T-cell (primary cell): ENCODE measurements around the gene DYNC1LI2. TPM values are rescaled to one million over a fixed set of nuclear protein-coding genes. Genes with fewer than 3 reads are reported as not detected.

ENCODE experiments used
- ATAC-seq, 4 experiments: fragments of 200-7000 bp in 3 of 4; fragments of 150-1000 bp in 1 of 4; cut with Tn5 transposase; replicated peaks in 1 of 4; 1 replicate in 3 of 4; 2 replicates in 1 of 4; pipeline ENCODE4 v1.10.0; 2021; ENCODE audit warnings: moderate library complexity in 3 of 4, mild to moderate bottlenecking in 2 of 4, moderate number of reproducible peaks in 1 of 4
- CTCF ChIA-PET, 2 donors: fragments of 300-600 bp; sonication (Branson Sonifier 250); formaldehyde crosslinking; loops; one replicate each; lab custom pipeline; 2022; ENCODE audit warnings: antibody characterized with exemption in 2 of 2; lab: Charles Lee
- POLR2A ChIA-PET, 2 donors: fragments of 300-600 bp; sonication (Branson Sonifier 250); formaldehyde crosslinking; loops; one replicate each; lab custom pipeline; 2022; ENCODE audit warnings: antibody characterized with exemption in 2 of 2; lab: Charles Lee
- DNase-seq, 35 experiments: peaks; one replicate each; pipeline versions ENCODE4 v3.0.0 to v3.0.0-alpha.2; 2013 to 2023
- H3K27ac ChIP-seq: one replicate; pipeline ENCODE4 v1.5.1; 2013; ENCODE audit warnings: low read length
- H3K27me3 ChIP-seq, 2 experiments: replicated peaks in 1 of 2; 1 replicate in 1 of 2; 2 replicates in 1 of 2; pipeline versions ENCODE4 v1.6.1 to v1.7.0; 2013; ENCODE audit warnings: low read length in 1 of 2, mixed read lengths in 1 of 2; ENCODE audit not compliant: control insufficient read depth in 2 of 2, insufficient read depth in 2 of 2; ENCODE audit errors: extremely low read depth in 1 of 2
- H3K36me3 ChIP-seq, 2 donors: 1 replicate in 1 of 2; 2 replicates in 1 of 2; pipeline versions ENCODE4 v1.6.1 to v1.7.0; 2013; ENCODE audit warnings: low read length in 1 of 2; ENCODE audit not compliant: control insufficient read depth in 2 of 2, insufficient read depth in 1 of 2; ENCODE audit errors: extremely low read depth in 1 of 2
- H3K4me1 ChIP-seq, 2 experiments: 1 replicate in 1 of 2; 2 replicates in 1 of 2; pipeline versions ENCODE4 v1.6.1 to v1.7.0; 2013; ENCODE audit warnings: low read length in 2 of 2, mixed read lengths in 1 of 2; ENCODE audit not compliant: insufficient read depth in 2 of 2, control insufficient read depth in 1 of 2; ENCODE audit errors: extremely low read depth in 1 of 2
- H3K4me3 ChIP-seq, 2 donors: 1 replicate in 1 of 2; 2 replicates in 1 of 2; pipeline versions ENCODE4 v1.5.1 to v1.7.0; 2013; ENCODE audit warnings: mild to moderate bottlenecking in 2 of 2, low read length in 1 of 2, moderate library complexity in 1 of 2; ENCODE audit not compliant: control insufficient read depth in 1 of 2; ENCODE audit errors: extremely low read depth in 1 of 2
- H3K9me3 ChIP-seq: 2 replicates; pipeline ENCODE4 v1.7.0; 2013
- H3K27ac Mint-ChIP-seq, 2 donors: one replicate each; pipeline ENCODE4 v1.8.0; 2020 to 2021; ENCODE audit warnings: mild to moderate bottlenecking in 2 of 2, mixed read lengths in 2 of 2
- H3K27me3 Mint-ChIP-seq, 2 donors: one replicate each; pipeline ENCODE4 v1.8.0; 2021 to 2022; ENCODE audit warnings: mixed read lengths in 2 of 2
- H3K36me3 Mint-ChIP-seq: one replicate; pipeline ENCODE4 v1.8.0; 2021; ENCODE audit warnings: mixed read lengths
- H3K4me1 Mint-ChIP-seq, 3 donors: one replicate each; pipeline ENCODE4 v1.8.0; 2020 to 2022; ENCODE audit warnings: mixed read lengths in 3 of 3, mild to moderate bottlenecking in 1 of 3
- H3K4me3 Mint-ChIP-seq, 3 donors: one replicate each; pipeline ENCODE4 v1.8.0; 2020 to 2022; ENCODE audit warnings: mild to moderate bottlenecking in 3 of 3, mixed read lengths in 3 of 3, moderate library complexity in 3 of 3
- H3K9me3 Mint-ChIP-seq, 3 donors: one replicate each; pipeline ENCODE4 v1.8.0; 2020 to 2022; ENCODE audit warnings: mixed read lengths in 3 of 3
- WGBS: methylation state at CpG from one replicate; pipeline ENCODE4 v1.1.5; 2013; ENCODE audit warnings: missing lambda C conversion rate; ENCODE audit not compliant: insufficient coverage; 5-methylcytosine and 5-hydroxymethylcytosine counted together
- total RNA-seq, 35 experiments: library from RNA in 6 of 35; stranded (reverse) in 6 of 35; fragments of 120-200 nt in 1 of 35; gene quantifications; one replicate each; pipeline versions ENCODE4 v1.2.1 to v1.2.4 and lab custom pipeline; 2013 to 2026

The DYNC1LI2 gene
- total RNA-seq, 5 donors from 2014 or later (not counting 1 experiment from before 2014, with no cell fraction given): 69.9 to 92.1 (median 81.3) TPM

- 60% methylated on average over 2 of the region's 8 CpGs for WGBS
- Histone ChIP-seq H3K9me3 (no peaks in the 10 kb centered on the region), H3K27ac (no peak overlapping the region), H3K36me3 (no peaks in the 10 kb centered on the region), H3K4me3 (no peak overlapping the region), H3K27me3 (peaks cover 3 to 35% of the 10 kb centered on the region in 2 experiments), H3K4me1 (no peaks in the 10 kb centered on the region)
- ChIA-PET POLR2A (no interaction called here), CTCF (no interaction called here)
- Mint-ChIP-seq H3K27me3 (peaks cover 7 to 12% of the 10 kb centered on the region in 2 donors), H3K36me3 (no peaks in the 10 kb centered on the region), H3K4me1 (no peaks in the 10 kb centered on the region), H3K4me3 (no peak overlapping the region), H3K27ac (no peak overlapping the region), H3K9me3 (no peaks in the 10 kb centered on the region)
- ATAC-seq (no peak), DNase-seq (no peak)
Measured at GRCh38 chr16:66706506-66706880, 44.9 kb downstream of the DYNC1LI2 start.

- H3K36me3 ChIP-seq: no peaks in the 10 kb centered on the region
- H3K9me3 Mint-ChIP-seq: no peaks in the 10 kb centered on the region
- H3K27me3 ChIP-seq: peaks cover 3 to 31% of the 10 kb centered on the region in 2 experiments
- no peaks in the 10 kb centered on the region for H3K36me3 Mint-ChIP-seq
- no peaks in the 10 kb centered on the region for H3K4me1 ChIP-seq
- H3K4me1 Mint-ChIP-seq: no peaks in the 10 kb centered on the region
- ATAC-seq: no peak
- H3K27ac ChIP-seq: no peak overlapping the region
- no peak overlapping the region for H3K27ac Mint-ChIP-seq
- H3K27me3 Mint-ChIP-seq: peaks cover 7 to 12% of the 10 kb centered on the region in 2 donors
- WGBS: 90% methylated on average over 3 of the region's 11 CpGs
- POLR2A ChIA-PET: no interaction called here
- no peak for DNase-seq
- H3K4me3 ChIP-seq: no peak overlapping the region
- CTCF ChIA-PET: no interaction called here
- no peak overlapping the region for H3K4me3 Mint-ChIP-seq
- no peaks in the 10 kb centered on the region for H3K9me3 ChIP-seq
Measured at GRCh38 chr16:66705790-66706505, 45.5 kb downstream of the DYNC1LI2 start.

GRCh38 chr16:66703406-66704215 is 47.8 kb downstream of the DYNC1LI2 start:
- DNase-seq (no peak), ATAC-seq (no peak)
- Mint-ChIP-seq H3K4me3 (no peak overlapping the region), H3K27me3 (peaks cover 5% of the 10 kb centered on the region in 2 donors), H3K9me3 (no peaks in the 10 kb centered on the region), H3K27ac (no peak overlapping the region), H3K4me1 (no peaks in the 10 kb centered on the region), H3K36me3 (no peaks in the 10 kb centered on the region)
- Histone ChIP-seq H3K9me3 (no peaks in the 10 kb centered on the region), H3K27me3 (peaks cover 3 to 26% of the 10 kb centered on the region in 2 experiments), H3K4me1 (no peaks in the 10 kb centered on the region), H3K4me3 (no peak overlapping the region), H3K27ac (no peak overlapping the region), H3K36me3 (no peaks in the 10 kb centered on the region)
- ChIA-PET CTCF (no interaction called here), POLR2A (interaction anchor here in 1 of 2 donors (0.6 kb wide), 1 partner anchor 114 kb away, joined by 5 read pairs; no protein-coding TSS in a partner anchor)
- 73% methylated on average over 9 of the region's 9 CpGs for WGBS

- Mint-ChIP-seq H3K27ac (no peak overlapping the region), H3K36me3 (no peaks in the 10 kb centered on the region), H3K4me1 (peaks cover 0 to 3% (median 3%) of the 10 kb centered on the region in 3 donors), H3K4me3 (no peak overlapping the region), H3K27me3 (peaks cover 0 to 3% of the 10 kb centered on the region in 2 donors), H3K9me3 (no peaks in the 10 kb centered on the region)
- CTCF ChIA-PET: no interaction called here
- no peak for DNase-seq
- POLR2A ChIA-PET: interaction anchor here in 1 of 2 donors (0.6 kb wide), 1 partner anchor 38 kb away, joined by 3 read pairs; no protein-coding TSS in a partner anchor
- ATAC-seq: no peak
- Histone ChIP-seq H3K4me1 (peaks cover 3 to 8% of the 10 kb centered on the region in 2 experiments), H3K36me3 (no peaks in the 10 kb centered on the region), H3K27me3 (peaks cover 3 to 29% of the 10 kb centered on the region in 2 experiments), H3K9me3 (no peaks in the 10 kb centered on the region), H3K27ac (no peak overlapping the region), H3K4me3 (no peak overlapping the region)
- 80% methylated on average over 1 of the region's 2 CpGs for WGBS
Measured at GRCh38 chr16:66701516-66701915, 49.9 kb downstream of the DYNC1LI2 start.

GRCh38 chr16:66701026-66701425 is 50.4 kb downstream of the DYNC1LI2 start:
- Histone ChIP-seq H3K4me1 (peaks cover 3 to 8% of the 10 kb centered on the region in 2 experiments), H3K4me3 (no peak overlapping the region), H3K27me3 (peaks cover 3 to 24% of the 10 kb centered on the region in 2 experiments), H3K9me3 (no peaks in the 10 kb centered on the region), H3K36me3 (no peaks in the 10 kb centered on the region), H3K27ac (no peak overlapping the region)
- POLR2A ChIA-PET: no interaction called here
- peaks cover 0 to 3% (median 3%) of the 10 kb centered on the region in 3 donors for H3K4me1 Mint-ChIP-seq
- H3K27ac Mint-ChIP-seq: no peak overlapping the region
- ATAC-seq (no peak), DNase-seq (no peak)
- H3K9me3 Mint-ChIP-seq: no peaks in the 10 kb centered on the region
- H3K36me3 Mint-ChIP-seq: no peaks in the 10 kb centered on the region
- CTCF ChIA-PET: no interaction called here
- H3K4me3 Mint-ChIP-seq: no peak overlapping the region
- WGBS: no CpG with 5 or more reads among the region's 2 CpGs
- H3K27me3 Mint-ChIP-seq: peaks cover 0 to 3% of the 10 kb centered on the region in 2 donors

- no peaks in the 10 kb centered on the region for H3K9me3 Mint-ChIP-seq
- H3K27ac Mint-ChIP-seq: no peak overlapping the region
- CTCF ChIA-PET: interaction anchor here (0.6 to 1.4 kb wide), 4 partner anchors 16 to 168 kb away, joined by 3 read pairs; partner anchors contain the start of gene CKLF (in 1 of the 2)
- Histone ChIP-seq H3K27ac (no peak overlapping the region), H3K9me3 (no peaks in the 10 kb centered on the region), H3K4me3 (no peak overlapping the region), H3K36me3 (no peaks in the 10 kb centered on the region), H3K27me3 (peaks cover 3 to 29% of the 10 kb centered on the region in 2 experiments), H3K4me1 (peaks cover 12 to 19% of the 10 kb centered on the region in 2 experiments)
- peaks cover under 1 to 5% of the 10 kb centered on the region in 2 donors for H3K27me3 Mint-ChIP-seq
- 40% methylated on average over 1 of the region's 1 CpG for WGBS
- peaks cover 8 to 13% (median 12%) of the 10 kb centered on the region in 3 donors for H3K4me1 Mint-ChIP-seq
- no peak overlapping the region for H3K4me3 Mint-ChIP-seq
- H3K36me3 Mint-ChIP-seq: no peaks in the 10 kb centered on the region
- POLR2A ChIA-PET: no interaction called here
- ATAC-seq (no peak), DNase-seq (no peak)
Measured at GRCh38 chr16:66699898-66700297, 51.5 kb downstream of the DYNC1LI2 start.
